LHCN-M2 (cell line): Measurements from ENCODE around the gene GADL1. TPM values are rescaled to one million over a fixed set of nuclear protein-coding genes. Genes with fewer than 3 reads are reported as not detected.

ENCODE experiments used
- DNase-seq: peaks from one replicate; pipeline ENCODE4 v3.0.0-alpha.2; 2012; ENCODE audit warnings: low read depth
- total RNA-seq: library from RNA; depleted of rRNA; stranded (reverse); fragments of >200 nt; gene quantifications from 2 replicates; pipeline ENCODE4 v1.2.3, GENCODE V29; 2014

GADL1 gene
- total RNA-seq, 1 experiment from 2014 or later, result 0.06 TPM

GRCh38 chr3:30760737-30761136 is 133.7 kb downstream of the GADL1 start:
- DNase-seq, result no peak

GRCh38 chr3:30760040-30760695 is 134.3 kb downstream of the GADL1 start:
- peak; percentile 19 for DNase-seq

GRCh38 chr3:30756218-30756617 is 138.2 kb downstream of the GADL1 start:
- no peak for DNase-seq

- DNase-seq, result no peak
These were observed 140.0 kb downstream of the GADL1 start for GRCh38 chr3:30754426-30754825.

GRCh38 chr3:30753766-30754165 is 140.7 kb downstream of the GADL1 start:
- DNase-seq, result no peak

GRCh38 chr3:30752970-30753369 is 141.5 kb downstream of the GADL1 start:
- peak; percentile 62 for DNase-seq

- no peak for DNase-seq
These were observed 142.0 kb downstream of the GADL1 start for GRCh38 chr3:30752491-30752890.

GRCh38 chr3:30751610-30752299 is 142.7 kb downstream of the GADL1 start:
- peak; percentile 52 for DNase-seq

- no peak for DNase-seq
These were observed 143.5 kb downstream of the GADL1 start for GRCh38 chr3:30750967-30751366.

GRCh38 chr3:30749230-30749629 is 145.2 kb downstream of the GADL1 start:
- peak; percentile 45 for DNase-seq

- peak; percentile 56 for DNase-seq
These were observed 146.6 kb downstream of the GADL1 start for GRCh38 chr3:30747771-30748281.

GRCh38 chr3:30743641-30744317 is 150.7 kb downstream of the GADL1 start:
- no peak for DNase-seq

- no peak for DNase-seq
These were observed 151.5 kb downstream of the GADL1 start for GRCh38 chr3:30742796-30743619.

- DNase-seq, result peak; percentile 26
These were observed 152.6 kb downstream of the GADL1 start for GRCh38 chr3:30741889-30742288.

- no peak for DNase-seq
These were observed 155.9 kb downstream of the GADL1 start for GRCh38 chr3:30738605-30739004.

GRCh38 chr3:30737743-30738499 is 156.5 kb downstream of the GADL1 start:
- no peak for DNase-seq

GRCh38 chr3:30733696-30734095 is 160.8 kb downstream of the GADL1 start:
- DNase-seq, result no peak

GRCh38 chr3:30733209-30733608 is 161.3 kb downstream of the GADL1 start:
- no peak for DNase-seq

- DNase-seq, result no peak
These were observed 163.5 kb downstream of the GADL1 start for GRCh38 chr3:30730967-30731366.

GRCh38 chr3:30729936-30730335 is 164.5 kb downstream of the GADL1 start:
- DNase-seq, result no peak

- no peak for DNase-seq
These were observed 164.9 kb downstream of the GADL1 start for GRCh38 chr3:30729512-30729911.
